Keratinocyte (primary cell): ENCODE measurements around the gene KCNJ15. TPM values are rescaled to one million over a fixed set of nuclear protein-coding genes. Genes with fewer than 3 reads are reported as not detected.

Experiments
- DNase-seq: peaks from one replicate; pipeline ENCODE4 v3.0.0-alpha.2; 2011; ENCODE audit warnings: low read depth, missing footprints, low spot score
- FAIRE-seq: peaks from 2 replicates; lab custom pipeline; 2011; peaks lifted over from hg19 to GRCh38; lab: Jason Lieb, UNC
- H2AFZ ChIP-seq: 2 replicates; pipeline ENCODE4 v1.6.0; 2012; ENCODE audit warnings: low read length, control low read depth, inconsistent platforms; ENCODE audit not compliant: control insufficient read depth
- H3K27ac ChIP-seq: 2 replicates; pipeline ENCODE4 v1.5.1; 2011; ENCODE audit warnings: low read length; ENCODE audit not compliant: control insufficient read depth, insufficient read depth
- H3K27me3 ChIP-seq: 3 replicates; pipeline ENCODE4 v1.6.0; 2011; ENCODE audit warnings: low read length; ENCODE audit not compliant: control insufficient read depth, insufficient read depth; ENCODE audit errors: extremely low read depth
- H3K36me3 ChIP-seq, 2 experiments: 2 replicates in 1 of 2; 3 replicates in 1 of 2; pipeline ENCODE4 v1.5.1; 2011; ENCODE audit warnings: low read length in 2 of 2, mild to moderate bottlenecking in 1 of 2; ENCODE audit not compliant: control insufficient read depth in 2 of 2, insufficient read depth in 2 of 2; ENCODE audit errors: extremely low read depth in 1 of 2
- H3K4me1 ChIP-seq: 3 replicates; pipeline ENCODE4 v1.5.1; 2011; ENCODE audit warnings: low read length; ENCODE audit not compliant: control insufficient read depth, insufficient read depth; ENCODE audit errors: extremely low read depth
- H3K4me2 ChIP-seq: 3 replicates; pipeline ENCODE4 v1.6.0; 2011; ENCODE audit warnings: low read depth, low read length; ENCODE audit not compliant: control insufficient read depth, insufficient read depth; ENCODE audit errors: extremely low read depth
- H3K4me3 ChIP-seq, 3 experiments: fragments of 200-600 bp in 1 of 3; sonication (generic) in 1 of 3; 2 replicates in 2 of 3; 3 replicates in 1 of 3; pipeline ENCODE4 v1.5.1; 2011 to 2016; ENCODE audit warnings: low read length in 3 of 3, mild to moderate bottlenecking in 3 of 3, control low read depth in 2 of 3, inconsistent platforms in 1 of 3, low read depth in 1 of 3, mixed read lengths in 1 of 3, mixed run types in 1 of 3, moderate library complexity in 1 of 3; ENCODE audit not compliant: control insufficient read depth in 2 of 3, insufficient read depth in 2 of 3; ENCODE audit errors: extremely low read depth in 1 of 3
- H3K79me2 ChIP-seq: 2 replicates; pipeline ENCODE4 v1.6.0; 2012; ENCODE audit warnings: low read length; ENCODE audit not compliant: control insufficient read depth, insufficient read depth
- H3K9ac ChIP-seq: 3 replicates; pipeline ENCODE4 v1.6.0; 2011; ENCODE audit warnings: low read length; ENCODE audit not compliant: control insufficient read depth, insufficient read depth; ENCODE audit errors: extremely low read depth
- H3K9me1 ChIP-seq: 3 replicates; pipeline ENCODE4 v1.6.0; 2011; ENCODE audit warnings: low read length; ENCODE audit not compliant: control insufficient read depth, insufficient read depth; ENCODE audit errors: extremely low read depth
- H3K9me3 ChIP-seq: 2 replicates; pipeline ENCODE4 v1.5.1; 2012; ENCODE audit warnings: low read depth, low read length; ENCODE audit not compliant: control insufficient read depth
- H4K20me1 ChIP-seq: 3 replicates; pipeline ENCODE4 v1.6.0; 2011; ENCODE audit warnings: low read length; ENCODE audit not compliant: control insufficient read depth, insufficient read depth; ENCODE audit errors: extremely low read depth
- CTCF ChIP-seq, 3 experiments: IDR thresholded peaks in 1 of 3; conservative IDR thresholded peaks in 1 of 3; optimal IDR thresholded peaks in 1 of 3; 2 replicates in 2 of 3; 3 replicates in 1 of 3; pipeline versions ENCODE3 to v1.5.1; 2011; ENCODE audit warnings: low read length in 3 of 3, mild to moderate bottlenecking in 3 of 3, moderate library complexity in 2 of 3, control low read depth in 1 of 3, inconsistent platforms in 1 of 3; ENCODE audit not compliant: insufficient read depth in 2 of 3; ENCODE audit errors: extremely low read depth in 1 of 3
- EZH2 ChIP-seq: IDR thresholded peaks from one replicate; pipeline ENCODE4 v1.6.1; 2012; ENCODE audit warnings: inconsistent platforms, mild to moderate bottlenecking, low read length, moderate library complexity
- dilution Hi-C: fragments of 300-500 bp; cut with MboI; formaldehyde crosslinking; loops from one replicate; pipeline ENCODE4 v1.7.0; 2020; ENCODE audit warnings: low sequenced_read_pairs; ENCODE audit not compliant: extremely low pct_ligation_motif_present
- polyA plus RNA-seq, 5 experiments: library from polyadenylated mRNA; depleted of rRNA in 3 of 5; stranded (reverse) in 3 of 5; stranded (forward) in 1 of 5; unstranded in 1 of 5; fragments of >200 nt; gene quantifications; 1 replicate in 1 of 5; 2 replicates in 3 of 5; 3 replicates in 1 of 5; pipeline versions ENCODE4 v1.2.1 to v1.2.3, GENCODE V29; 2011 to 2012; ENCODE audit warnings: missing spikeins in 2 of 5, low read depth in 1 of 5, low replicate concordance in 1 of 5

Gene KCNJ15
- polyA plus RNA-seq, 1 donor (not counting 4 experiments of a cell fraction or from before 2014, with no cell fraction given) = 76.3 TPM

GRCh38 chr21:38352536-38353219 is 95.9 kb downstream of the KCNJ15 start:
- no peak overlapping the region for H3K9ac ChIP-seq
- DNase-seq = peak; percentile 32

GRCh38 chr21:38354231-38354630 is 97.4 kb downstream of the KCNJ15 start:
- Histone ChIP-seq H3K4me3 (no peak overlapping the region), H3K27me3 (no peaks in the 10 kb centered on the region), H4K20me1 (no peaks in the 10 kb centered on the region), H3K9me3 (no peaks in the 10 kb centered on the region), H3K36me3 (no peaks in the 10 kb centered on the region), H2AFZ (no peak overlapping the region), H3K79me2 (no peaks in the 10 kb centered on the region), H3K9me1 (no peaks in the 10 kb centered on the region), H3K9ac (no peak overlapping the region), H3K4me2 (no peak overlapping the region), H3K4me1 (peaks cover 12% of the 10 kb centered on the region), H3K27ac (no peak overlapping the region)
- dilution Hi-C loops = no loop called here
- FAIRE-seq = no peak
- no peak for DNase-seq
- no peak for TF ChIP-seq EZH2
- no peak for TF ChIP-seq CTCF (optimal IDR thresholded peaks at IDR 0.05 in 1 of 3, IDR thresholded peaks at IDR 0.05 in 1 of 3, conservative IDR thresholded peaks at IDR 0.05 in 1 of 3; ENCODE audit: extremely low read depth in 1 of 3, insufficient read depth in 2 of 3, low read length in 3 of 3)

More at GRCh38 chr21:38352536-38353219, 95.9 kb downstream of the KCNJ15 start:
- peak overlapping the region in 2 of 3 experiments; percentile 2 to 39 for H3K4me3 ChIP-seq
- H3K4me1 ChIP-seq = peaks cover 12% of the 10 kb centered on the region
- H3K27me3 ChIP-seq = no peaks in the 10 kb centered on the region
- H3K4me2 ChIP-seq = peak overlapping the region; percentile 68
- peak overlapping the region; percentile 25 for H3K27ac ChIP-seq
- peak overlapping the region; percentile 67 for H2AFZ ChIP-seq
- H3K9me3 ChIP-seq = no peaks in the 10 kb centered on the region
- dilution Hi-C loops = no loop called here
- FAIRE-seq = peak; percentile 41
- H3K9me1 ChIP-seq = no peaks in the 10 kb centered on the region
- no peaks in the 10 kb centered on the region for H3K36me3 ChIP-seq
- TF ChIP-seq EZH2 (no peak), CTCF (optimal IDR thresholded peaks at IDR 0.05 in 1 of 3, IDR thresholded peaks at IDR 0.05 in 1 of 3, conservative IDR thresholded peaks at IDR 0.05 in 1 of 3; ENCODE audit: extremely low read depth in 1 of 3, insufficient read depth in 2 of 3, low read length in 3 of 3) (peak; percentile 79 to 88 (median 86))
- no peaks in the 10 kb centered on the region for H3K79me2 ChIP-seq
- H4K20me1 ChIP-seq = no peaks in the 10 kb centered on the region
